Endometrial microvascular endothelial cells (primary cell): Measurements from ENCODE around the gene DGKD. TPM values are rescaled to one million over a fixed set of nuclear protein-coding genes. Genes with fewer than 3 reads are reported as not detected.

Source experiments
- in situ Hi-C: cut with HindIII; loops from 2 replicates; pipeline ENCODE4 v1.10.0; 2017; ENCODE audit warnings: low sequenced_read_pairs, low pct_unique_long_range_greater_than_20kb; ENCODE audit errors: inconsistent ontology term
- total RNA-seq: library from RNA; depleted of rRNA; stranded (reverse); fragments of >200 nt; gene quantifications from one replicate; pipeline ENCODE4 v1.2.3, GENCODE V29; 2015; ENCODE audit errors: inconsistent ontology term

The DGKD gene
- total RNA-seq, 1 donor from 2014 or later = 4.7 TPM

DNA sequence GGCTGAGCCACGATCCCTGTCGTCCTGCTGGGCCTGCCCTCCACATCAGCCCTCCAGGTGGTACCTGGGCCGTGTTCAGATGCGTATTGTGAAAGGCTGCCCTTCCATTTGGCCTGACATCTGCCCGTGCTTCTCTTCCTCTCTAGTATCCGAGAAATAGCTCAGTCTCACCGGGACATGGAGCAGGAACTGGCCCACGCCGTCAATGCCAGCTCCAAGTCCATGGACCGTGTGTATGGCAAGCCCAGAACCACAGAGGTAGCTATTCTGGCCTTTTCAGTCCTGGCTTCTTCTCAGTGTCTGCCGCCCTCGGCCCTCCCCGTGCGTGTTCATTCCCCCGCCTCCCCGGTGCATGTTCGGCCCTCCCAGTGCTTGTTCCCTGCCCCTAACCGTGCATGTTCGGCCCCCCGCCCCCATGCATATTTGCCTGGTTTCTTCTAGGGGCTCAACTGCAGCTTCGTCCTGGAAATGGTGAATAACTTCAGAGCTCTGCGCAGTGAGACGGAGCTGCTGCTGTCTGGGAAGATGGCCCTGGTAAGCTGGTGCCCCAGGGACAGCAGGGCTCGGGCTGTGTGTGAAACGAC is 108.0 kb downstream of the DGKD start:
- in situ Hi-C loops = no loop called here

GRCh38 chr2:233462826-233463470 is 108.7 kb downstream of the DGKD start:
- in situ Hi-C loops = no loop called here

DNA sequence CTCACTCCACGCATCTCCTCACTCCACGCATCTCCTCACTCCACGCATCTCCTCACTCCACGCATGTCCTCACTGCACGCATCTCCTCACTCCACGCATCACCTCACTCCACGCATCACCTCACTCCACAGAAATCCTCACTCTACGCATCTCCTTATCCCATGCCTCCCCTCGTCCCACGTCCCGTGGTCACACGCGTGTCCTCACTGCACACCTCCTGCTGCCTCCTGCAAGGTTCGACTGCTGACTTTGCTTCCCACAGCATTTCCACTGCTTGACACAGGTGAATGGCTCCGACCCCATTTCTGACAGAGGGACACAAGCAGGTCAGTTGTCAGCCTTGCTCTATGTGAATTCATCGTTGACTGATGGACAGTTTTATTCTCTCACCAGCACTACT is 109.3 kb downstream of the DGKD start:
- in situ Hi-C loops = no loop called here

DNA sequence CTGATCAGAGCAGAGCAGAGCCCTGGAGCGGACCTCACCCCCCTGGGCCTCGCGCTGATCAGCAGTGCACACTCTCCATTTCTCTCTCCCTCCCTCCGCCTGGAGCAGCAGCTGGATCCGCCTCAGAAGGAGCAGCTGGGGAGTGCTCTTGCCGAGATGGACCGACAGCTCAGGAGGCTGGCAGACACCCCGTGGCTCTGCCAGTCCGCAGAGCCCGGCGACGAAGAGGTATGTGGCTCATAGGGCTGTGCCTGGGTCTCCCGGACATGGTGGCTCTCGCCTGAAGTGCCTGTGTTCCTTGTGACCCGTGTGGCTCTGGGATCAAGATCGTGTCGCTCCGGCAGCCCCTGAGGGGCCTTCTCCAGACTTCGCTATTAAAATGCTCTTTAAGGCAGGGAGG is 109.8 kb downstream of the DGKD start:
- in situ Hi-C loops = no loop called here

DNA sequence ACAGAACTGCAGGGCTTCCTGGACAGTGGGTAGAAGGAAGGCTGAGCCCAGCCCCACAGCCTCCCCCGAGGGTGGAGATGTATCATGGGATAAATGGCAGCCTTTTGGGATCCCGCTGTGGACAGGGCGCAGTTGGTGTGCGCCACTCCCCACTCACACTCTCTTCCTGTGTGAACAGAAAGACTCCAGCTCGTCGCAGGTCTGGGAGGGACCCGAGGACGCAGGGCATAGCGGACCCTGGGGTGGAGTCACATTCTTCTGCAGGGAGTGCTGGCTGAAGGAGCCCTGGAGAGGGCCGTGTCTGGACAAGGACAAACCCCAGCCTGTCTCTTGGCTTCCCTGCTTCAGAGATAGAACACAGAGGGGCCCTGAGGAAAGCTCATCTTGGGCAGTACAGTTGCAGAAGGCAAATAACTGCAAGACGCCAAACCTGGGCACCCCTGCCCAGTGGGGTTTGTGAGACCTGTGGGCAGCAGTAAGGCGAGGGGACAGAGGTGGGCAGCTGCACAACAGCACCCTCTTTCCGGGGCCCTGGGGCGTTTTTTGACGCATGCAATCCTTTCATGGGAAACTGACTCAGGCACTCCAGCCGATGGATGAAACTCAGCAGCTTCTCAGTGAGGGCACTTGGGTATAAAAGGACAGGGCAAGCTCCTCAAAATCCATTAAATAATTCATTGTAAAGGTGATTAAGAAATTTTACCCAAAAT is 110.4 kb downstream of the DGKD start:
- in situ Hi-C loops = no loop called here

DNA sequence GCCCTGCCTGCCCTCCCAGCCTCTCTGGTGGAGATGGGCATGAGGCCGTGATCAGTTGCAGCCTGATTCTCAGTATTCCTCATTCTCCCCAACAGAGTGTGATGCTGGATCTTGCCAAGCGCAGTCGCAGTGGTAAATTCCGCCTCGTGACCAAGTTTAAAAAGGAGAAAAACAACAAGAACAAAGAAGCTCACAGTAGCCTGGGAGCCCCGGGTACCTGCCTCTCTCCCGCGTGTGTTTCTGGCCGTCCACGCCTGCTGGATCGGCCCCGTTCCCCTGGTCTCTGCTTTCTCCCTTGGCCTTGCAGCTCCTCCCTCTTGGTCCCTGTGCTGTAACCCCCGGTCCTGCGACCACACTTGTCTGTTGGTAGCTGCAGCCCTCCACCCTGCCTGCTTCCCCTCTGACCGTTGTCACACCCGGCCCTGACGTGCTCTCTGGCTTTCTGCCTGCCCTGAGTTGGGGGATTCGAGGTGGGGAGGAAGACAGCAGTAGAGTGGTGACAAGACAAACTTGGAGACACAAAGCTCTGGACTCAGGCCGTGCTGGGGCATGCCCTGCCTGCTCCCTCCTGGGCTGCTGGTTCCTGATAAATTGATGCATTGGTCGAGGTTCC is 112.8 kb downstream of the DGKD start:
- in situ Hi-C loops = no loop called here

GRCh38 chr2:233468047-233468740 is 113.9 kb downstream of the DGKD start:
- in situ Hi-C loops = no loop called here

DNA sequence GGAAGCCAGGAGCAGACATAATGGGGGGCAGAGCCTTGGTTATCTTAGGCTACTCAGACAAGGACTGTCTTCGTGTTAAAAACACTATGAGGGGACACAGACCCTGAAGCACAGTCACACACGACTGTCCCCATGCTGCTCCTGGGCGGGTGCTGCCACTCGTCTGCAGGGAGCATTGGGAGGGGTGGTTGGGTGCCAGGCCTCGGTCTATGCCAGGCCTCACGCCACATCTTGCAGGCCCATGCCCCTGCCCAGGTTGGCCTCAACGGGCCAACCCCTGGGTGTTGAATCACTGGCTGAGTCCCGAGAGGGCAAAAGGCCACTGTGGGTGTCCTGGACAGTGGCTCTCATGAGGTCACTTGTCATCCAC is 114.4 kb downstream of the DGKD start:
- in situ Hi-C loops = no loop called here

- in situ Hi-C loops = no loop called here
These were observed 115.1 kb downstream of the DGKD start for GRCh38 chr2:233469261-233470010.

DNA sequence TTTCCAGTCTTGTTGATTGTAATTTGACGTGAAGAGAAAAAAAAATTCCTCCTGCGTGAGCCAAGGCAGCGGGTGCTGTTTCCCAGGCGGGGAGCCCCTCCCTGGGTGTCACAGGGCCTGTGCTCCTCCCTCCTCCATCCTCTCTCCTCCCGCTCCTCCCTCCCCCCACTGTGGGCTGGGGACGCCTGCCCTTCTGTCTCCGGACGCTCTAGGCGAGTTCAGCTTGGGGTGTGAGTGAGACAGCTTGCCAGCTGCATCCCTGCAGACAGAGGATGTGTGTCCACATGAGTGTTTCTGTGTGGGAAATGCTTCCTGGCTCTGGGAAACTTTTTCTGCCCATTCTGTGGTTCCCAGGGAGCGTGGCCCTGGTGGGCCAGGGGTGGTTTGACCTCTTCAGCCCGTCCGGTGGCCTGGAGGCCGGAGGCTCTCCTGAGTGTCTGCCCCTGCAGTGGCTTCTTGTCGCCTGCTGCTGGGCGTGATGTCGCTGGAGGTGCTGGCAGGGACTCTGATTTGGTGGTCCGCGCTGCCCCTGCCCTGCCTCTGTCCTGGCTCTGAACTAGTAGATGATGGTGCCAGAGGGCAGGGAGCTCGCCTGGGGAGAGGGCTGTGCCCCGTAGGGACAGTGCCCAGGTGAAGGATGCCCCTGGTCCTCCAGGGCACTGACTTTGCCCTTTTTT is 115.9 kb downstream of the DGKD start:
- in situ Hi-C loops = no loop called here

DNA sequence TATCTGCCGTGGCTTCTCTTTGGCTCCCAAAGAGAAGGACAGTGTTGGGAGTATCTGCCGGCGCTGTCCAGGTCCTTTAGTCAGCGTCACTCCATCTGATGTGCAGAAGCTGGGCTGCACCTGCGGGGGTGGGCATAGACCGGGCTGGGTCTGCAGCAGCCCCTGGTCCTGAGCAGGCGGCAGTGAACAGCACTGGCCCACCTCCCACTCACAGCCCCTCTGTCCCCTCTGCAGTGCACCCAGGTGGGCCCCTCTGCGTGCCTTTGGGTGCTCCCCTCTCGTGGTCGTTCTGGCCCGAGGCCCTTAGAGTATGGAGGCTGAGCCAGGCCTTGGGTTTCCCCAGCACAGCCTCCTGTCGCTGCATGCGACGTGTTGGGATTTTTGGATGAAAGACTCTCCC is 116.5 kb downstream of the DGKD start:
- in situ Hi-C loops = no loop called here

GRCh38 chr2:233471291-233472035 is 117.2 kb downstream of the DGKD start:
- in situ Hi-C loops = no loop called here

DNA sequence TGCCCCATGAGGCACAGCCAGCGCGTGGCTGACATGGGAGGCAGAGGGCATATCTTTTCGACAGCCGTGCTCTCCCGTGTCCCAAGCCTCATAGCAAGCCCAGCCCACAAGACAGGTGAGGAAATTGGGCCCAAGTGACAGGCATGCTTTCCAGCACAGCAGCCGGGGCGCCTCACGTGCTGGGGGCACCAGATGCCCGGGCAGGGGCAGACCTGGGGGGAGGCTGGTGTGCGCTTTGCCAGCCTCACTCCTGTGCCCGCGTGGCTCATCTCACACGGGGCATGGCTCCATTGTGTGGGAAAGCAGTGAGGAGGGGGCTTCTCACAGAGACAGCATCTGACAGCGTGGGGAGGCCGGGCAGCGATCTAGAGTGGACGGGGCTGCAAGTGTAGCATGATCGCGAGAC is 119.1 kb downstream of the DGKD start:
- in situ Hi-C loops = no loop called here

- in situ Hi-C loops = no loop called here
These were observed 119.6 kb downstream of the DGKD start for GRCh38 chr2:233473878-233474277.

GRCh38 chr2:233474308-233475160 is 120.2 kb downstream of the DGKD start:
- in situ Hi-C loops = no loop called here

DNA sequence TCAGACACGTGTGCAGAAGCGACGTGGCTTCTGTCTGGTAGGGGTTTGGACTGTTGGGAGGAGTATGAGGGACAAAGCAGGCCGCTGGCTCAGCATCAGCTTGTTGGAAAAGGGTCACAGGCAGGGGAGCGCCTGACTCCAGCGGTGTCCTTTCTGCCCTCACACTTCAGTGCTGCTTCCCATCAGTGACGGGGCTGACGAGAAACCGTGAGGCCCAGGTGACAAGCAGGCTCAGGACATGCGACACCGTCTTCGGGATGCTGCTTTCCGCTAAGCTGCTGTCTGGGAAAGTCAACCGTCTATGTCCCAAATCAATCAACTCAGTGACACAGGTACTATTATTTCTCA is 121.7 kb downstream of the DGKD start:
- in situ Hi-C loops = no loop called here
